Fibroblast of peridontal ligament (primary cell): ENCODE data around the gene LCT.
"Not testable (repeated sequence)": the region's sequence is repeated elsewhere in the genome, so short reads cannot be mapped to it uniquely, and the experiment has no call there.

ENCODE experiments used
- DNase-seq: peaks from one replicate; pipeline ENCODE4 v3.0.0-alpha.2; 2010; ENCODE audit errors: extremely low read depth

Gene LCT

GRCh38 chr2:135797497-135798274 is 39.3 kb downstream of the LCT start:
- peak; percentile 70 for DNase-seq

- DNase-seq: no peak
Observed at GRCh38 chr2:135796606-135797005, 40.4 kb downstream of the LCT start.

DNA sequence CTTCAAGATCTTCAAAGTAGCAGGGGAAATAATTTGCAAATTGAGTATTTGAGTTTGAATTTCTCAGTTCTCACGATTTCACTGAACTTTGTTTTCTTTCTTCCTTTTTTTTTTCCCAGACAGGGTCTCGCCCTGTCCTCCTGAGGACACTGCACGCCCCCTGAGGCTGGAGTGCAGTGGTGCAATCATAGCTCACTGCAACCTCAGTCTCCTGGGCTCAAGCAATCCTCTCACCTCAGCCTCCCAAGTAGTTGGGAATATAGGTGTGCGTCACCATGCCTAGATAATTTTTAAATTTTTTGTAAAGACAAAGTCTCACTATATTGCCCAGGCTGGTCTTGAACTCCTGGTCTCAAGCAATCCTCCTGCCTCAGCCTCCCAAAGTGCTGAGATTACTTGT is 41.3 kb downstream of the LCT start:
- not testable (repeated sequence) for DNase-seq

DNA sequence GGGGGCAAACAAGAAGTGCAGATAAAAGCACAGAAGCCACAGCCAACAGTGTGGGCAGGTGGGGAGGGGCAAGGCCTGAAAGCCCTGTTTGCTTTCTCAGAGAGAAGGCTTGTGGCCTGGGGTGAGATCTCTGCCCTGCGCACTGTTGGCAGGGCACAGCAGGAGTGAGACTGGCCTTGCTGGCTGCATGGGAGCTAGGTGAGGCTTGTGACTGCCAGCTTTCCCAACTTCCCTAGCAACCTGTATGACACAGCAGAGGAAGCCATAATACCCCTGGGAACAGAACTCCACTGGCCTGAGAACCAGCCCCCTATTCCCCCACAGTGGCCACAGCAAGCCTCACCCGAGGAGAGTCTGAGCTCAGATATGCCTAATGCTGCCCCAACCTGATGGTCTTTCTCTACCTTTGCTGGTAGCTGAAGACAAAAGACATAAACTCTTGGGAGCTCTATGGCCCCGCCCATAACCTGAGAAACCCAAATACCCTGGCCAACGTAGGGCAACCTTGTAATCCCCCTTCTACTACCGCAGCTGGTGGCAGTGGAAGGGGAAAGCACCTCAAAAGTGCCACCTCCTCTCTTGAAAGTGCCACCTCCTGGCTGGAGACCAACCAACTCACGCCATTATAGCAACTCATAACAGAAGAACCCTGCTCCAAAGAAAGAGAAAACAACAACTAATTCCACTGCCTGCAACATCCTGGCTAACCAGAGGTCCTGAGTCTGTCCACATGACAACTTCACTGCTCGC is 44.4 kb downstream of the LCT start:
- no peak for DNase-seq

- DNase-seq: peak; percentile 39
Observed at GRCh38 chr2:135791418-135792190, 45.4 kb downstream of the LCT start.

DNA sequence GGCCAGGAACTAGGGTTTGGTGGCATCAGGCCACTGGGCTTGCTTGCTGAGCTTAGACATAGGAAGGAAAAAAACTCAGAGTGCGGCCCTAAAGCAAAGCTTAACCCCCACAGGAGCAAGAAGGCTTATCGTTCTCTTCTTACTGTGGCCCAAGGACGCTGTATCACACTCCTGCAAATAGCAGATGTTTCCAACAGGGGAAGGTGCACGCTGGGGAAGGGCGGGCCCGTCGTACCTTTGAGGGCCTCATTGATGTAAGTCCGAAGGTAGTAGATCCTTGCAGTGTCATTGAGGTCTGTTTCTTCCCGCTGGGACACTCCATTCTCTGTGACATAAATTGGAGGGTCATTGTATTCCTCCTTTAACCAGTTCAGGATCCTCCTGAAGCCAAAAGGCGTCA is 46.6 kb downstream of the LCT start:
- DNase-seq: no peak

- DNase-seq: peak; percentile 95
Observed at GRCh38 chr2:135786823-135787222, 50.2 kb downstream of the LCT start.

GRCh38 chr2:135785032-135785431 is 52.0 kb downstream of the LCT start:
- no peak for DNase-seq

DNA sequence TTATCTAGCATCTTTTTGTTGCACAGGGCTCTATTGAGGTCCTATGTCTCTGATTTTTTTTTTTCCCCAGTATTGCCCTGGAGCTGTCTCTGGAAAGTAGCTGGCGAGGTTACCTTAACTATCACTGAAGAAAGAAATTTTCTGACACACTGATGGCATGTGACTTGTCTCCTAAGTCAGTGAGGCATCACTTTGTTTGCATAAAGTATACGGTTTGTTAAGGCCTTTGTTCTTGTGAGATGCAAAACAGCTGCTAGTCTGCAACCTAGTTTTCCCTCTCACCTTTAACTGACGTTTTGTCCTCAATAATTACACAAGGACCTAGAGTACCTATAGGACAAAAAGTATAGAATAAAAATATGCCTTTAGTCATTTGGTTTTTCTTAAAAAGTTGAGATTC is 53.5 kb downstream of the LCT start:
- no peak for DNase-seq

DNA sequence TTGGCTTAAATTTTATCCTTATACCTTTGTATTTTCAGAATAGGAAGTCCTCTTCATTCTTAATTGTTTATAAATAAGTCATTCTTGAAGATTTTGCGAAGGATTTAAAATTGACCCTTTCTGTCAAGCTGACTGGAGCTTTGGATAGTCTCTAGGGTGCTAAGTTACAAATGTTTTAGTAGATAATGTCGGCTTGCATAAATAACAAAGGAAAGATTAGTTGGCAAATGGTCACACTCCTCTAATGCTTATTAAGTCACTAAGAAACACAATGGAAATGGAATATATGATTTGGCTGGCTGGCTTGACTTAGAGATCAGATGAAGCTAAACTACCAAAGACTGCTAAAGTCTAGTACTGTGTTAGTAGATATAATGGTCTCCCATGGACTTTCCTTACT is 54.8 kb downstream of the LCT start:
- DNase-seq: no peak

- DNase-seq: no peak
Observed at GRCh38 chr2:135776367-135776766, 60.6 kb downstream of the LCT start.

DNA sequence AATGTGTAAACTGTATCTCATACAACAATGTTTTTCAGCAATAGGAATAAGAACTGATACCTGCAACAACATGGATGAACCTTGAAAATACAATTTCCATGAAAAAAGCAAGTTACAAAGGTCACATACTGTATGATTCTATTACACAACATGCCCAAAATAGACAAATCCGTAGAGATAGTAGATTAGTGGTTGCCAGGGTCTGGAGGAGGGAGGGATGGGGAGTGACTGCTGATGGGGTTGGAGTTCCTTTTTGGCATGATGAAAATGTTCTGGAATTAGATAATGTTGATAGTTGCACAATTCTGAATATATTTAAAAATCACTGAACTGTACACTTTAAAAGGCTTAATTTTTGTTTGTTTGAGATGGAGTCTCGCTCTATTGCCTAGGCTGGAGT is 61.6 kb downstream of the LCT start:
- peak; percentile 76 for DNase-seq

GRCh38 chr2:135773917-135774316 is 63.1 kb downstream of the LCT start:
- DNase-seq: peak; percentile 36

DNA sequence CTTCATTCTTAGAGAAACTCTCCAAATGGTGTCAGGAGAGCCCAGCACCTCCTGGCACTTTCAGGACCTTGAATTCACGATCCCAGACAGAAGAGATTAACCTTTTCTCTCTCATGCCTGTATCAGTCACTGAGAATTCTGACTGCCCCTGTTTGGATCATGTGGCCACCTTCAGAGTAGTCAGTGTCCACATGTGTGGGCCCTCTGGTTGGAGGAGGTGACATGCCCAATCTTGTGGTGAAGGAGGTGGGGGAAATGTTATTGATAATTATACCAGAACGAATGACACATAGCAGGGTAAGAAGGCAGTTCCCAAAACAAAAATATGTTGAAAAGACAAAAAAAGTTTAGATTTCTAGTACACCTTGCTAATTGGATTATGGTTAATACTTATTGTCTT is 63.7 kb downstream of the LCT start:
- no peak for DNase-seq

DNA sequence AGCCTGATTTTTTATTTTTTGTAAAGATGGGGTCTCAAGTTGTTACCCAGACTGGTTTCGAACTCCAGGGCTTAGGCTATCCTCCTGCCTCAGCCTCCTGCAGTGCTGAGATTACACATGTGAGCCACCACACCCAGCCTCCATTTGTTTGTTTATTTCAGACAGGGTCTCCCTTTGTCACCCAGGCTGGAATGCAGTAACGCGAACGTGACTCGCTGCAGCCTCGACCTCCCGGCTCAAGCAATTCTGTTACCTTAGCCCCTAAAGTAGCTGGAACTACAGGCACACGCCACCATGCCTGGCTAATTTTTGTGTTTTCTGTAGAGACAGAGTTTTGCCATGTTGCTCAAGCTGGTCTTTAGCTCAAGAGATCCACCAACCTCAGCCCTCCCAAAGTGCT is 68.1 kb downstream of the LCT start:
- no peak for DNase-seq

- no peak for DNase-seq
Observed at GRCh38 chr2:135762530-135762929, 74.5 kb downstream of the LCT start.

GRCh38 chr2:135762022-135762421 is 75.0 kb downstream of the LCT start:
- DNase-seq: peak; percentile 23

DNA sequence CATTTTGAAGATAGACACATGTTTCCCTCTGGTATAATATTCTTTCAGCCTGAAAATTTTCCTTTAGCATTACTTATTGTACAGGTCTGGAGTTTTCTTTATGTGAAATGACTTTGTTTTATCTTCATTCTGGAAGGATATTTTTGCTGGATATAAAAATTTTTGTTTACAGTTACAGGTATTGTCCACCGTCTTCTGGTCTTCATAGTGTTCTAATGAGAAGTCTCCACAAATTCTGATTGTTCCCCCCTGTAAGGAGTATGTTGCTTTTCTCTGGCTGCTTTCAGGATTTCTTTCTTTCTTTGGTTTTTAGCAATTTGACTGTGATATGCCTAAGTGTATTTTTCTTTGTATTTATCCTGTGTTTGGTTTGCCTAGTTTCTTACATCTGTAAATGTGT is 80.3 kb downstream of the LCT start:
- DNase-seq: no peak

DNA sequence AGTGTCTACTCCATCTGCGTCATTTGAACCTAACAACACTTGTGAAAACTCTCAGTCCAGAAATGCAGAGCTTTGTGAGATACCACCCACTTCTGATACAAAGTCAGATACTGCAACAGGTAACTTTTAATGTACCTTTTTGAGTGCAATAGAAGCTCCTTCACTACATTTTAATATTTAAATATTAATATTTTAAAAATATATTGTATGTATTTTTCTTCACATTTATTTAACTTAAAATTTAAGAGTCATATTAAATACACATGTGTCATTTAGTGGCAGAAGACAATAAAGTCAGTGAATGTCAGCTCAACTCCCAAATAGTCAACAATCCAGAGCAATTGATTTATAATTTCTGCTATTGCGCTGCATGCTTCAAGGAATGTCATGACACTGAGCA is 81.4 kb downstream of the LCT start:
- no peak for DNase-seq

DNA sequence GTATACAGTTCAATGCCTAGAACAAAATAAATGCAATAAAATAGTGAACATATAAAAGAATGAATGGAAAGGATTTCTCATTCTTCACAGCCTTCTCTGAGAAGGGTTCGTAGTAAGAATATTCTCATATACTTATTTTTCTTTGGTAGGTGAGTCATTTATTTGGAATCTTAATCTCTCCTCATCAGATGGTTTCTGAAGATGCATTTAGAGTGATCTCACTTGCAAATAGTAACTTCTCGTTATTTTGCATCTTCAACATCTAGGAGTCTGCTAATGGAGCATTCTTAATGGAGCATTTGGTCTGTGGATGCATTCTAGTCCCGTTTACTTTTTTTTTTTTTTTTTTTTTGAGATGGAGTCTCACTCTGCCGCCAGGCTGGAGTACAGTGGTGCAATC is 91.4 kb downstream of the LCT start:
- DNase-seq: peak; percentile 70

GRCh38 chr2:135744760-135745314 is 92.1 kb downstream of the LCT start:
- DNase-seq: peak; percentile 16

DNA sequence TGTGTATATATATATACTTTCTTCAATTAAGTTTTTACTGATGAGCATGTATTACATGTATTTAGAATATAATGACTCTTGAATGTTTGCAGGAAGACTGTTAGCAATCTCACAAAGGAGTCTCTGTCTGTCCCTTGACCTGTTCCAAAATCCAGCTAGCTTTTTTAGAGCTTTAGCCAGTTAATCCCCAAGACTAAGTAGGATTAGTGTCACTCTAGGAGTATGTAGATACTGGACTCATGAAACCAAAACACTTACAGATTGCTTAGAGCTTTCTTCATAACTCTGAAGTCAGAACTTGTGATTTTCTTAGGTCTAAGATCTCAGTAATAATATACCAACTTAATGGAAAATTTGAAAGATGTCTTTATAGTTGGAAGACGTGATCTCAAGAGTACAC is 93.1 kb downstream of the LCT start:
- peak; percentile 38 for DNase-seq
